Neural cell (in vitro differentiated cells): ENCODE results near the gene MAGI1. TPM values are rescaled to one million over a fixed set of nuclear protein-coding genes. Genes with fewer than 3 reads are reported as not detected.

Source experiments
- H2AFZ ChIP-seq: fragments of 200-600, 300-800 bp; sonication (generic), shearing (Covaris generic); 2 replicates; pipeline ENCODE4 v1.6.0; 2014; ENCODE audit warnings: low read depth, mild to moderate bottlenecking, antibody characterized with exemption, low read length, moderate library complexity
- H3F3A ChIP-seq: fragments of 200-600 bp; shearing (Covaris generic); 2 replicates; pipeline ENCODE4 v1.6.1; 2016; ENCODE audit warnings: mild to moderate bottlenecking, moderate library complexity, mixed read lengths, antibody characterized with exemption, low read length; ENCODE audit not compliant: insufficient read depth, poor library complexity, severe bottlenecking
- H3K27ac ChIP-seq: fragments of 200-600, 300-800 bp; sonication (generic), shearing (Covaris generic); 2 replicates; pipeline ENCODE4 v1.5.1; 2014; ENCODE audit warnings: mild to moderate bottlenecking, low read length, moderate library complexity
- H3K27me3 ChIP-seq: fragments of 300-800, 200-600 bp; sonication (generic), shearing (Covaris generic); 2 replicates; pipeline ENCODE4 v1.6.0; 2014; ENCODE audit warnings: mild to moderate bottlenecking, low read depth, low read length, moderate library complexity; ENCODE audit not compliant: insufficient read depth
- H3K36me3 ChIP-seq: fragments of 300-800, 200-600 bp; sonication (generic), shearing (Covaris generic); 2 replicates; pipeline ENCODE4 v1.5.1; 2014; ENCODE audit warnings: mild to moderate bottlenecking, antibody characterized with exemption, low read length, moderate library complexity; ENCODE audit not compliant: insufficient read depth
- H3K4me2 ChIP-seq: fragments of 300-800, 200-600 bp; sonication (generic), shearing (Covaris generic); 2 replicates; pipeline ENCODE4 v1.6.0; 2014; ENCODE audit warnings: mild to moderate bottlenecking, low read length
- H3K4me3 ChIP-seq: fragments of 300-800, 200-600 bp; sonication (generic), shearing (Covaris generic); 2 replicates; pipeline ENCODE4 v1.5.1; 2014; ENCODE audit warnings: mild to moderate bottlenecking, low read length, moderate library complexity
- H3K79me2 ChIP-seq: fragments of 200-600 bp; shearing (Covaris generic); replicated peaks from 2 replicates; pipeline ENCODE4 v1.6.0; 2014; ENCODE audit warnings: mild to moderate bottlenecking, low read length, moderate library complexity; ENCODE audit not compliant: insufficient read depth
- H3K9ac ChIP-seq: fragments of 300-800, 200-600 bp; sonication (generic), shearing (Covaris generic); 2 replicates; pipeline ENCODE4 v1.6.1; 2016; ENCODE audit warnings: mild to moderate bottlenecking, low read length, mixed read lengths
- H3K9me2 ChIP-seq: fragments of 200-600 bp; shearing (Covaris generic); 2 replicates; pipeline ENCODE4 v1.6.1; 2016; ENCODE audit warnings: mild to moderate bottlenecking, low read length, mixed read lengths; ENCODE audit not compliant: insufficient read depth
- H3K9me3 ChIP-seq: fragments of 200-600, 300-800 bp; sonication (generic), shearing (Covaris generic); 2 replicates; pipeline ENCODE4 v1.6.1; 2016; ENCODE audit warnings: mild to moderate bottlenecking, mixed run types, low read length, moderate library complexity, mixed read lengths
- H4K20me1 ChIP-seq: fragments of 200-600 bp; shearing (Covaris generic); 2 replicates; pipeline ENCODE4 v1.6.1; 2016; ENCODE audit warnings: mild to moderate bottlenecking, mixed run types; ENCODE audit not compliant: insufficient read depth
- CTCF ChIP-seq: fragments of 450-650 bp; IDR thresholded peaks from 2 replicates; pipeline ENCODE4 v1.5.1; 2014; ENCODE audit warnings: antibody characterized with exemption, mild to moderate bottlenecking, moderate library complexity; ENCODE audit not compliant: poor library complexity, severe bottlenecking
- EP300 ChIP-seq: fragments of 450-650 bp; conservative IDR thresholded peaks from 2 replicates; pipeline ENCODE4 v1.6.1; 2014; ENCODE audit warnings: antibody characterized with exemption, mild to moderate bottlenecking, moderate library complexity; ENCODE audit not compliant: poor library complexity, severe bottlenecking
- EZH2 ChIP-seq: fragments of 200-600, 300-800 bp; shearing (Covaris generic), sonication (generic); IDR thresholded peaks from 2 replicates; pipeline ENCODE4 v1.6.1; 2014; ENCODE audit warnings: antibody characterized with exemption, low read length, borderline replicate concordance, mild to moderate bottlenecking; ENCODE audit not compliant: insufficient read depth, poor library complexity, severe bottlenecking
- MXI1 ChIP-seq: fragments of 450-650 bp; conservative IDR thresholded peaks from 2 replicates; pipeline ENCODE4 v1.6.1; 2014; ENCODE audit warnings: antibody characterized with exemption, mild to moderate bottlenecking; ENCODE audit not compliant: poor library complexity, severe bottlenecking
- POLR2AphosphoS5 ChIP-seq: IDR thresholded peaks from 2 replicates; pipeline ENCODE4 v1.6.1; 2012
- RAD21 ChIP-seq: fragments of 450-650 bp; conservative IDR thresholded peaks from 2 replicates; pipeline ENCODE4 v1.6.1; 2014; ENCODE audit warnings: antibody characterized with exemption, mild to moderate bottlenecking, moderate library complexity
- REST ChIP-seq: IDR thresholded peaks from 2 replicates; pipeline ENCODE4 v1.6.1; 2012; ENCODE audit warnings: borderline replicate concordance
- SMC3 ChIP-seq: fragments of 450-650 bp; conservative IDR thresholded peaks from 2 replicates; pipeline ENCODE4 v1.6.1; 2014; ENCODE audit warnings: antibody characterized with exemption, mild to moderate bottlenecking, moderate library complexity; ENCODE audit not compliant: poor library complexity
- TAF1 ChIP-seq: IDR thresholded peaks from 2 replicates; pipeline ENCODE4 v1.6.1; 2012; ENCODE audit warnings: low read depth
- polyA plus RNA-seq: library from polyadenylated mRNA; depleted of rRNA; stranded (reverse); fragments of >200 nt; gene quantifications from 2 replicates; pipeline ENCODE4 v1.2.3, GENCODE V29; 2014

Gene MAGI1
- polyA plus RNA-seq, 1 donor from 2014 or later = 44.7 TPM

- no peak overlapping the region for H3K4me3 ChIP-seq
- no peaks in the 10 kb centered on the region for H3K36me3 ChIP-seq
- H3K27me3 ChIP-seq = no peaks in the 10 kb centered on the region
- no peak overlapping the region for H3K27ac ChIP-seq
- no peak overlapping the region for H3K4me2 ChIP-seq
- H3K9ac ChIP-seq = no peak overlapping the region
- no peaks in the 10 kb centered on the region for H4K20me1 ChIP-seq
- no peaks in the 10 kb centered on the region for H3F3A ChIP-seq
- no peak overlapping the region for H2AFZ ChIP-seq
- H3K79me2 ChIP-seq = no peaks in the 10 kb centered on the region
- H3K9me3 ChIP-seq = no peaks in the 10 kb centered on the region
- TF ChIP-seq POLR2AphosphoS5 (no peak), TAF1 (no peak), RAD21 (no peak), EZH2 (no peak), MXI1 (no peak), CTCF (no peak), REST (no peak), SMC3 (no peak)
- no peaks in the 10 kb centered on the region for H3K9me2 ChIP-seq
Measured at GRCh38 chr3:65967451-65967850, 71.3 kb downstream of the MAGI1 start.

- H3K27me3 ChIP-seq = no peaks in the 10 kb centered on the region
- no peaks in the 10 kb centered on the region for H3F3A ChIP-seq
- no peaks in the 10 kb centered on the region for H4K20me1 ChIP-seq
- no peaks in the 10 kb centered on the region for H3K9me3 ChIP-seq
- H3K4me3 ChIP-seq = no peak overlapping the region
- no peak overlapping the region for H2AFZ ChIP-seq
- H3K9ac ChIP-seq = no peak overlapping the region
- H3K79me2 ChIP-seq = no peaks in the 10 kb centered on the region
- TF ChIP-seq REST = no peak
- no peak for TF ChIP-seq RAD21
- no peak for TF ChIP-seq TAF1
- TF ChIP-seq CTCF = no peak
- no peak for TF ChIP-seq SMC3
- TF ChIP-seq EZH2 = no peak
- no peak for TF ChIP-seq EP300
- no peak for TF ChIP-seq MXI1
- no peak for TF ChIP-seq POLR2AphosphoS5
- H3K9me2 ChIP-seq = no peaks in the 10 kb centered on the region
- H3K4me2 ChIP-seq = no peak overlapping the region
- H3K27ac ChIP-seq = no peak overlapping the region
- no peaks in the 10 kb centered on the region for H3K36me3 ChIP-seq
Measured at GRCh38 chr3:65964838-65965237, 73.9 kb downstream of the MAGI1 start.
